NCI-H2227 (cell line): ENCODE data around the gene WDR17.
A peak's percentile ranks its signal among the peaks of the same experiment; 100 is the strongest.
"Not testable (repeated sequence)": the region's sequence is repeated elsewhere in the genome, so short reads cannot be mapped to it uniquely, and the experiment has no call there.

ENCODE experiments used
- DNase-seq: peaks from one replicate; lab custom pipeline; 2025; ENCODE audit not compliant: unreplicated experiment; lab: John Stamatoyannopoulos, UW

The WDR17 gene

GRCh38 chr4:176189891-176190795 lies 124.5 kb downstream of the WDR17 start:
- no peak for DNase-seq

DNA sequence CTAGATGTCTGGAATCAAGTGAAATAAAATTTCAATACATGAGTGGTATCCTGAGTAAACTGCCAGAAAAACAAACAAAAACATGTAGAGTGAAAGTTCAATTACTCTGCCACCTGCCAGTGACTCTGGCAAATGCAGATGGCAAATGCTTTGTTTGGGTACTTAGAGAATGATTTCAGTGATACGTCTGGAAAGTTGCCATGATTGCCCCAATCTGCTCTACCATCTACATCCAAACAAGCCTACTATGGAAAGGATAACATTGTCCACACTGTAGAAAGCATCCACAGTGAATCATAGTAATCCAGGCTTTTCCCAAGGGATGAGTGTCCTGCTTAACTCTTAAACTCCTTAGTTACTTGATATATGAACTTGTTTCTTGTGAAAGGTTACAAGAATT lies 126.3 kb downstream of the WDR17 start:
- DNase-seq, result peak; percentile 17

DNA sequence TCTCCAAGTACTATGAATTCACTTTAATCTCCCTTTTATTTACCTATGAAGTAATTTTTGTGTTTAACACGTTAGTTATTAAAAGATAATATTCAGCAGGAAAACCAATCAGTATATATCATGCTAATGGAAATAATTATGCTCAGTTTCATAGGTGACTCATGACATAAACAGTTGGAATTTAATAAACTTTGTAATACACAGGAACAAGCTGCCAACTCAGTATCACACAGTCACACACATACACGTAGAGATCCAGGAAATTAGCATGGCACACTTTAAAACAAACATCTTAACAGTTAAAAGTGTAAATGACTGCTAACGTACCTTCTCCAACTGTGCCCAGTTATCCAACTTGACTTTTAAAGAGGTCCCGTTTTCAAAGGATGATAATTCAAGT lies 127.5 kb downstream of the WDR17 start:
- no peak for DNase-seq

DNA sequence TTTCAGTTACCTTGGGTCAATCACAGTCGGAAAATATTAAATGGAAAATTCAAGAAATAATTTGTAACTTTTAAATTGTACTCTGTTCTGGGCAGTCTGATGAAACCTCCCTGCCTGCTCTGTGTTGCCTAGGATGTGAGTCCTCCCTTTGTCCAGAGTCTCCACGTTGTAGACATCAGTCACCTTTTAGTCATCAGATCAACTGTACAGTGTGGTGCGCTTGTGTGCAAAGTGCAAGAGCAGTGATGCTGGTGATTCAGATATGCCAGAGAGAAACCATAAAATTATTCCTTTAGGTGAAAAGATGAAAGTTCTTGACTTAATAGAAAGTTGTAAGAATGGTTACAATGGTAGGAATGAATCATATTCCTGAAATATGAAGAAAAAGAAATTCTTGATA lies 128.3 kb downstream of the WDR17 start:
- DNase-seq, result no peak

- DNase-seq, result peak; percentile 95
Observed at GRCh38 chr4:176195184-176195978, 129.7 kb downstream of the WDR17 start, which contains the start of gene SPATA4. SPATA4 (minus strand) TSS chr4:176195585; CDS start chr4:176195562, 23 bp downstream.

DNA sequence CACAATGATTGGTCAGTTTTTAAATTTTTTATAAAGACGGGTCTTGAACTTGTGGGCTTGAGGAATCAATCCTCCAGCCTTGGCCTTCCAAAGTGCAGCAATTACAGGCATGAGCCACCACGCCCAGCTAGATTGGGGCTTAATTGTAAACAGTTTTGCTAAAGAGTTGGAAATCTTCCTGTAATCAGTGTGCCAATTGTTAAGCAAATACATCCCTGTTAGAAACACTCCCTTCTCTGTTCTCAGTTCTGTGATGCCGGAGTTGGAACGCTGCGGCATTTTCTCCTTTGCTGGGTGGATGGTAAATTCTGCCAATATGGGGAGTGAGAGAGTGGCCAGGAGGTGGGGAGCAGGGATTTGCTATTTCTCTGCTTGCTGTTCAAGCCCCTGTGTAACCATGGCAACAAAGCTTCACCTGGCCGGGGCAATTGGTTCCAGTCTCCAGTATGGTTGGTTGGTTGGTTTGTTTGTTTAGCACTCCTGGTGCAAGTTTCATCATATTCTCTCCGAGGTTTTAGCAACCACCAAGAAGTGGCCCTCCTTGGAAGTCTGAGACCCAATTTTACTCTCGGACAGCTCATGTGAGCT lies 132.8 kb downstream of the WDR17 start:
- no peak for DNase-seq

- no peak for DNase-seq
Observed at GRCh38 chr4:176205299-176205698, 139.7 kb downstream of the WDR17 start.

DNA sequence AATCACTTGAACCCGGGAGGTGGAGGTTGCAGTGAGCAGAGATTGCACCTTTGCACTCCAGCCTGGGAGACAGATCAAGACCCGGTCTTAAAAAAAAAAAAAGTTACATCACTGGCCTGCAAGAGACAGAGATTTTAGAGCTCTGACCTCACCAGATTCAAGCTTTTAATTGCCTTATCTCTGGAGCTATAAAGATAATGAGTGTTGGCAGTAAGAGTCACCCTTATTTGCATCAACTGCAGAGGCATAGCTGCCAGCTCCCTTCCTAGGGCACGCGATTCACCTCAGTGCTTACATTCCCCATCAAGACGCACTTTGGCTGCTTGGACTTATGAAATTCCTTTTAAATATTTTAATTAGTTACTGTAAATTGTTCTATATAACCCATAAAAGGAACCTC lies 142.2 kb downstream of the WDR17 start:
- no peak for DNase-seq

DNA sequence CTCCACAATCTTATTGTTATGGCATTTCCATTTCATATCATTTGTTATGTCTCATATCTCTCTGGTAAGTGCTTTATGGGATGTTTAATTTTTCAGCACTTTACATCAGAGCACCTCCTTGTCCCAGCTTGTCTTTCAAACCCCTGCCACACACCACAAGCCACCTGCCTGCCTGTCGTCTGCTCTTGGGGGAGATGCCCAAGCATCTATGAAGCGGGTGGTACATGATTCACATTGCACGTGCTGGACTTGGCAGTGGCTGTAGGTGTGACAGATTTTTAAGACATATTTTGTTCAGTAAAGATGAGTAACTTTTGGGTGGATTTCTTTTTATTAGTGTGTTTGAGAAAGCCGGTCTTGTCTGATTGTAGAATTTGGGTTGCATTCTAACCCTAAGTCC lies 143.9 kb downstream of the WDR17 start:
- DNase-seq, result no peak

DNA sequence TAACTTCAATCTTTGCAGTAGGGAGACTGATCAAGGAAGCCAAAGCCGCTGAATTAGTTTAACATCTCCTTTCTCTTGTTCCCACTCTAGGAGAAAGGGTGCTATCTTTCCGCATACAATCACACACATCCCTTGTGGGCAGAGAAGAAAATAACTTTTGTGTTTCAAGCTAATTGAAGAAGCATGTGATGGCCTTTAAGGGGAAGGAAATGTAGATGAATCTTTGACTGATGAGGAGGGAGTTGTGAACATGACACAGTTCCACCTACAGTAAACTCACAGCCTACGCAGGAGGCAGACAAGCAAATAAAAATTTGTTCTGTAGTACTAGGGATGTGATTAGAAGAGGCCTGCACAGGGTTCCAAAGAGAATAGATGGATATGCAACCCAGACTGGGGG lies 144.5 kb downstream of the WDR17 start:
- no peak for DNase-seq

DNA sequence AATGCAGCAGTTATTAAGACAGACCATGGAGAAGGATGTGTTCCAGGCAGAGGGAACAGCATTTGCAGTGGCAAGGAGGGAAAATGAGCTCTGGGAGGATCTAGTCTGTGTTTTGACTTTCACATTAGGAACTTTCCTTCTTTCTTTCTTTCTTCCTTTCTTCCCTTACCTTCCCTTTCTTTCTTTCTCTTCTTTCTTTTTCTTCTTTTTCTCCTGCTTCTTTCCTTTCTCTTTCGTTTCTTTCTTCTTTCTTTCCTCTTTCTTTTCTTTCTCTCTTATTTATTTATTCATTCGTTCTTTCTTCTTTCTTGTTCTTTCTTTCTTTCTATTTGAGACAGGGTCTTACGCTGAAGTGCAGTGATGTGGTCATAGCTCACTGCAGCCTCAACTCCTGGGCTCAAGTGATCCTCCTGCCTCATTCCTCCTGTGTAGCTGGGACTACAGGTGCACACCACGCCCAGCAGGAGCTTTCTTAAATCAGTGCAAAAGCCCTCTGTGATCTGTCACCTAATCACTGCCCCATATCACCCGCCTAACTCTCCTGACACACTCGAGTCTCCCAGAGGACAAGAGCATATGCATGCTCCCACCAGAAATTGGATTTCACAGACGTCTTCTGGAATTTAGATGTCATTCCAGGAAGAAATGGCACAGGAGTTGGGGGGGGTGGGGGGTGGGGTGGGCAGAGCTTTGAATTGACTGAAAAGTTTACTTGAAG lies 145.1 kb downstream of the WDR17 start:
- no peak for DNase-seq

- DNase-seq, result not testable (repeated sequence)
Observed at GRCh38 chr4:176212351-176212750, 146.7 kb downstream of the WDR17 start.

- no peak for DNase-seq
Observed at GRCh38 chr4:176217510-176217909, 151.9 kb downstream of the WDR17 start.

GRCh38 chr4:176222149-176222548 lies 156.5 kb downstream of the WDR17 start:
- DNase-seq, result no peak

GRCh38 chr4:176223561-176223960 lies 157.9 kb downstream of the WDR17 start:
- DNase-seq, result no peak

DNA sequence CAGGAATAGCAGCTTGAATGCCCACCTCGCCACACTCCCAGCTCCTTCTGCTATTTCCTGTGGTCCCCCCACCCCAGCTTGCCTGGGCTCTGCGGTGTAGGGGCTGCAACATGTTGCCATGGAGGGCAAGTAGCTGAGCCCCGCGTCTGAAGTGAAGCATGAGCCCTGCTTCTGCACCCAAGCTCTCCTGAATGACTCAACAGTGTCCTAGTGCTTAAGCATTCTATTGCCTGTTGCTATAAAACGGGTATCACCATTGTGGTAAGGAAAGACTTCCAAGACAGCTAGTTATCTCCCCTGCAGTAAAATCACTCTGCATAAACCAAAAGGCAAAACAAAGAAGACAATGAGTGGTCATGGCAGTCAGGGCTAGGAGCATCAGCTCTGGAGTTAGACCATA lies 161.1 kb downstream of the WDR17 start:
- DNase-seq, result no peak

GRCh38 chr4:176229645-176230044 lies 164.0 kb downstream of the WDR17 start:
- no peak for DNase-seq
